Cerebellar cortex (tissue), 1 donor: ENCODE measurements around the gene PDZRN3.
"Not testable (repeated sequence)": the region's sequence is repeated elsewhere in the genome, so short reads cannot be mapped to it uniquely, and the experiment has no call there.

Source experiments
- DNase-seq: peaks from one replicate; pipeline ENCODE4 v3.0.0-alpha.2; 2015; ENCODE audit warnings: low spot score

The PDZRN3 gene

DNA sequence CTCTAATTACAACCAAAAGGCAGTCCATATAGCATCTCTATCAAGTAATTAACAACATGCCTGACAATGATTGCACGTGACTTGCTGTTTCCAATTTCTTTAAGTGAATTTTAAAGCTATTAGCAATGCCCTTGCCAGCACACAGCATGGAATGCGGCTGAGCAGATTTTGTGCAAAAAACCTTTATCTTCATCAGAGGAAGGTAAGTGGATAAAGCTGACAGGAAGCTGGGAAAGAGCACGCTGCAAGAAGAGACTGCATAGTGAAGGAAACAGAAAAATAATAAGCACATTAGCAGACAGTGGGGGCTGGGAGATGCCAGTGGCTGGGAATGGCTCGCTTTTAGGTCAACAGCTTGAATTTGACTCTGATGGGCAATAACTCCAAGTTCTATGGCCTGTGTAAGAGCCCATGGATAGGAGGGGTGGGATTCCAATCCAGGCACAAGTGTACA lies 138.8 kb downstream of the PDZRN3 start:
- no peak for DNase-seq

DNA sequence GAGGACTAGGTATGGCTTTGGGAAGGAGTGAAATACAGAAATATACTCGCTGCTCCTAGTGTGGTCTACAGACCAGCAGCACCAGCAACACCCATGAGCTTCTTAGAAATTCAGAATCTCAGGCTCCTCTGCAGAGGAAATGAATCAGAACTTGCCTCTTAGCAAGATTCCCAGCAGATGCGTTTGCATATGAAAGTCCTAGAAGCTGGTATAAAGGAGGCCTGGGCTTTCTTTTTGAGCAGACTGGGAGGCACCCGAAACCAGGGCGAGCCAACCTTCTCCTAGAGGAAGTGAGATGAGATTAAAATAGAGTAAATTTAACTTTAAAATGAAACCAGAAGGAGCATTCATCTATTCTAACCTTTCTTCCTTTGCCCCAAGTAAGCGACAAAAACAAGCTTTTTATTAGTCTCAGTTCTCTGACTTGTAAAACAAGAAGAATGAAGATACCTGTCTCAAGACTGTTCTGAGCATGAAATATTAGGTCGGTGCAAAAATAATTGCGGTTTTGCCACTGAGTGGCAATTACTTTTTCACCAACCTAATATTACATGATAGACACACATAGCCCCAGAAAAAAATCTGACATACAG lies 140.0 kb downstream of the PDZRN3 start:
- no peak for DNase-seq

DNA sequence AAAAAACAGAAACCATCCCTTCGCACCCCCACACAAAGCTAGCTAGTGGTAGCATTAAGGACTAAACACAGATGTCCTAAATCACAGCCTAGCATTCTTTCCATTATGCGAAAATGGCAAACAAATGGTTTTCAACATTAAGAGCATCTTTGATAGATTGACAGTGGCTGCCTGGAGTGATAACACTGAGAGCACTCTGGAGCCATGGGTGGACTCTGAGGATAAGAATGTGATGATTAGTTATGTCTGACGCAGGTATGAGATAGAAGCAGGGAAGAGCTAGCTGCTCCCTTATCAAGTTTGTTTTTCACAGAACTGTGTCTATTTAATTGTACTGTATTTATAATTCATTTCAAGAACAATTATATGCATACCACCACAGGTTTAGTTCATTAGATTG lies 142.9 kb downstream of the PDZRN3 start:
- no peak for DNase-seq

DNA sequence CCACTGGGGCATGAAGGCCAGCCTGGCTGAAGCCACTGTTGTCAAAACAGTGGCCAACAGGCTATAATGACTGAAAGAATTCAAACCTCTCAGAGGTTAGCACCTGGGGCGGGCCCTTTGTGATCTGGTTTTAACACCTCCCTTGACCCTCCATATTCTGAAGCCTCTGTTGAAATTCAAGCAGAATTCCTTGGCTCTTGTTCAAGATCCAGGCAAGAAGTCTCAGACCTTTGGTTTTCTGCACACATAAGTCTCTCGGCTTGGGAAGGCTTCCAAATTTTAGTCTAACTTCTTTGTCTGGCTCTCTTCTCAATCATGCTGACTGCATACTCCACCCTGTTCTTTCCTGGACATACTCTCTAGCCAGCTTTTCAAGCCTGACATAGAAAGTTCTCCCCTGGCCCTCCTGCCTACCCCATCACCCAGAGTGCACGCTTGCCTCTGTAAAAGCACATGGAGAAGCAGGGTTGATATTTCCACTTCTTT lies 144.5 kb downstream of the PDZRN3 start:
- no peak for DNase-seq

DNA sequence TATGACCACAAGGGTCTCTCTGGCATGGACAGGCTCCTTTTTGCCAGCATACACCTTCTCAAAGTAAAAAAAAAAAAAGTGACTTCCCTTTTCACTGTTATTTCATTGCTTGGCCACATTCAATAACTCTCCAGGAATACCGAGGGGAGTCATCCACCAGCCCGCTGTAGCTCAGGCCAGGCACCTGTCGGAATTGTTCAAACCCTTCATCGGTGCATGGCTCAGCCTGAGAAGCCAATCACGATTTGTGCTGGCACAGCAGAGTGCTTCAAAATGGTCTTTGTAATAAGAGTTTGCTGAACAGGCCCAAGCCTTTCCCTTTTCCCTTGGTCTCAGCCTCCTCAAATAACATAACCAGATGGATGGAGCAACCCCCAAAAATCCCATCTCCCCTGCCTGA lies 145.4 kb downstream of the PDZRN3 start:
- no peak for DNase-seq

DNA sequence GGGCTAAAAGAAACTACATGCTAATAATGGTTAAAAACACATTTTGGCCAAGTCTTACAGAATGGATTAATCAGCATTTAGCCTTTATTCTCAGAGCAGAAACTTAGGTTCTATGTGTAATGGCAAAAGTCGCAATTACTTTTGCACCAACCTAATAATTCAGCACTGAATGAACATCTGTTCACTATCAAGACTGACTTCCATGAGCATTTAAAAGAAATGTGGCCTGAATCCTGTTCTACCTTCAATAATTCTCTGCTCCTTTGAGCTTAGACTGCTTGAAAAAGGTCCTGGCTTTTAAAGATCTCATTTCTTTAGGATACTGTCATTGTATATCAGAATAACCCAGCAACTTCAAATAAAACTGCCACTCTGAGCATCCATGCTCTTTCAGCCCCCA lies 145.9 kb downstream of the PDZRN3 start:
- DNase-seq: no peak

DNA sequence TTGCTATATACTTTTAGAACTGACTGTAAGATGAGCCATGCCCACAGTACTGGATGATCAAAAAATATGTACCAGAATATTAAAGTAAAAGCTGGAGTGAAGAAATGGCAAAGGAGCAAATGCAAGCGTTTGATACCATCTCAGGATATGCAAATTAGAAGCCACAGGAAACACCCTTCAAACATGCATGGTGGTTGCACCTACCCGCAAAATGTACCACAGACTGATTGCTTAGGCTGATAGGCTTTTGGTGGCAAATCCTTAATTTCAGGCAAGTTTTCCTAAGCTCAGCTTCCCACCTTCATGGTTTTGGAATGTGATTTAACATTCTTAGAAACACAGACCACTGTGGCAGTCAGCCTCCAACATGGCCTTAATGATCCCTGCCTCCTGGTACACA lies 149.0 kb downstream of the PDZRN3 start:
- no peak for DNase-seq

DNA sequence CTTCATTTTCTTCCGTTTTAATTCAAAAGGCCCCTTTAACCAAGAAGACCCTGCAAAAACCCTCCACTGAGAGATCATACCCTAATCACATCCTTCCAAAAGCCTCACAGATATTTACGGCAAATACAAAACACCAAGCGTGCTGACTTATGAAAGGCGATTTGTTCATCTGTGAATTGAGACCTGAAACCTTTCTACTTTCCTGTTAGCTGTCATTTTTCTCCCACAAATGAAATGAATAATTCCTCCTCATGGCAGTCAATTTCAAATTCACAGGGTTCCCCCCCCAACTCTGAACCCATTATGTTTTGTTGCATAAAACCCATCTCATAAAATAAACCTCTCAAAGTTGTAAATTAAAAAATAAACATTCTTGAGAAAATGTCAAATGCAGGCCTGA lies 149.6 kb downstream of the PDZRN3 start:
- DNase-seq: no peak

DNA sequence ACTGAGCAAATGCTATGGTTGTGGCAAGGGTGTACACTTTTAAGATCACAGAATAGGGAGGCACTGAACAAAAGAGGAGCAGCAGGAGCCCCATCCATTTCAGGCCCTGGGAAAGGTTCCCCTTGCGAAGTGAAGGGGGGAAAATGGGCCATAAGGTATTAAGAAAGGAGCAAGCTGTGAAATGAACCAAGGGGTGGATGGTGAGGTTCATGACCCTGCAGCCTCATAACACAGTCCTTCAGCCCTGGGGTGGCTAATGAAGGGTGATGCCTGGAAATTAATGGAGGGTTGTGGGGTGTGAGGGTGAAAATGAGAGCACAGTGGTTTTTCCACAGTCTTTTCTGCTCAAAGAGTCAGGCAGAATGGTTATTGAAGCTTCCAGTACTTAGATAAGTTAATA lies 150.1 kb downstream of the PDZRN3 start:
- DNase-seq: no peak

DNA sequence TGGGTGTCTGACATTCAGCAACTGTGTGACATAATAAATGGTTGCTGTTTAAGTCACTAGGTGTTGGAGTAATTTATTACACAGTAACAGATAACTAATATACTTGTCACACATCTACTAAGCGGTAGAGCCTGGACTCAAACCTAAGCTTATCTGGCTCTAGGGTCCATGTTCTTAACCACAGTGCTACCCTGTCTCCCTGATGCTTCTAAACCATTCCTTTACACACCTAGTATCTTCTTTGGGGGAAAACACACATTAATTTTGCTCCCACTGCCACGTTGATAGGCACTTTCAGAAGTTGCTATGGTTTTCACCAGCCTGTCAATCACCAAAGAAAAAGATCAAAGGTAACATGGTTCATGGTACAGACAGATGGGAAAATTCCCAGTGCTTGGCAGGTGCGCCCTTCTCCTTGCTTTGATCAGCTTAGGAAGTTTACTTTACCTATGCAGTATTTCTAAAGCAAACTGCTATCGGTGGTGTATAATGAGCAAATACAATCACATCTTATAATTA lies 150.8 kb downstream of the PDZRN3 start:
- DNase-seq: no peak

DNA sequence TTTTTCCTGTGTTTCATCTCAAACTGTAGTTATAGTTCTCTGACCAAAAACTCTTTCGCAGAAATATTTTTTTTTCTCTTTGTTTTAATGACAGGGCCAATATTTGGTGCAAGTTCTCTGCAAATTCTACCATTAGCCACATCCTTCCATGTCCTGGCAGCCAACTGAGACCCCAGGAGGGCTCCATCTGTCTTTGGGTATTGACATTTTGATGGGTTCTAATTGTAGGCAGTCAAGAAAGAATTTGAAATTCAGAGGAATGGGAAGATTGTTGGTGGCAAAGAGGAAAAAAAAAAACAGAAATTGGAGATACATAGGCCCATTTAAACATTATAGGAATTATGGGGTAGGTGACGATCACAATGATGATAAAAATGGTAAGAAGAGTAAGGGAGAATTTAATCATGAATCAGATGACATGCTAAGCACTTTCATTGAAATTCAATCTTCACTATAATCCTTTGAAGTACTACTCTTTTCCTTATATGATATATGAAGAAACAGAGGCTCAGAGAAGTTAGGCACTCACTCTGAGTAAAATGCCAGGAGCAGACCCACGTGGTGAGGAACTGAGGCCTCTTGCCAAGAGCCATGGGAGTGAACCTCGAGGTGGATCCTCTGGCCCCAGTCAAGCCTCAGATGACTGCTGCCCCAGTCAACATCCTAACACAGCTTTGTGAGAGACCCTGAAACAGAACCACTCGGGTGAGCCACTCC lies 151.4 kb downstream of the PDZRN3 start:
- no peak for DNase-seq

DNA sequence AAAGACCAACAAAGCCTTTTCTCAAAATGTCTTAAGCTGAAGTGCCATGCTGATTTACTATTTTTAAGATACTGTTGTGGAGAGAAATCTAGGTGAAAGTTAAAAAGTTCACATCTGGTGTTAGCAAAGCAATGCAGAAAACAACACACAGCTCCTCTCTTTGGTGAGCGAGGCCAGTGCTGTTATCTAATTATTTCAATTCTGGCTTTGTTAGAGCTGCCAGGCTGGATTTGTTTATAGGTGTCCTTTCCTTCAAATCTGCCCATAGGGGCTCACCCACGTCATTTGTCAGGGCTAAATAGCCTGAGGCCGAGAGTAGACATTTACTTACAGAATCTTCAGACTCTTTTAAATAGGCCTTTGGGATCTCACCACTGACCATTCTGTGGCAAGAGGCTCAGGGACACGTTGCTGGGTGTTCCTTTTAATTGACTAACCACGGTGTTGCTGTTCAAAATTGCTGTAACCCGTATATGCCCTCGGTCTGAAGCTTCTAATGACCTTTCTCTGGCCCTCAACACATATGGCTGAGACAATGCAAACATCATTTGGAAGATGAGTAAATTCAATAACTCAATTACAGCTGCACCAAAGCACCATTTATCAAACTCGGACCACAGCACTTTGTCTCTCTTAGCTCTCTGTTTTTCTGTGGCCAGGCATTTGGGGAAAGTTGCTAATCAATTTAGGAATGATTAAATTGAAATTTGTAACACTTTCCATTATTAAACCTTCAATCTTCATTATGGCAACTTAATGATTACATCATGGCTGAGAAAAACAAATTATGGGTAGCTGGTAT lies 152.6 kb downstream of the PDZRN3 start:
- no peak for DNase-seq

DNA sequence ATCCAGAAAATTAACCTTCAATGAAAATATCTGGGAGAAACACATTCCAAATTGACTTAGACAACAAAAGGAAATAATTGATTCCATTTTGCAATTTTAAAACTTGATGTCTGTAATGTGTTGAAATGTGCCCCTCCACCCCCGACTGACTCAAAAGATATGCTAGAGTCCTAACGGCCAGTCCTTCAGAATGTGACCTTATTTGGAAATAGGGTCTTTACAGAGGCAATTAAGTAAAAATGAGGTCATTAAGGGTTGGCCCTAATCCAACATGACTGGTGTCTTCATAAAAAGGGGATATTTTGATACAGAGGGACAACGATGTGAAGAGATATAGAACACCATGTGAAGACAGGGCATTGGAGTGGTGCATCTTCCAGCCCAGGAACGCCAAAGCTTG lies 153.9 kb downstream of the PDZRN3 start:
- DNase-seq: no peak

DNA sequence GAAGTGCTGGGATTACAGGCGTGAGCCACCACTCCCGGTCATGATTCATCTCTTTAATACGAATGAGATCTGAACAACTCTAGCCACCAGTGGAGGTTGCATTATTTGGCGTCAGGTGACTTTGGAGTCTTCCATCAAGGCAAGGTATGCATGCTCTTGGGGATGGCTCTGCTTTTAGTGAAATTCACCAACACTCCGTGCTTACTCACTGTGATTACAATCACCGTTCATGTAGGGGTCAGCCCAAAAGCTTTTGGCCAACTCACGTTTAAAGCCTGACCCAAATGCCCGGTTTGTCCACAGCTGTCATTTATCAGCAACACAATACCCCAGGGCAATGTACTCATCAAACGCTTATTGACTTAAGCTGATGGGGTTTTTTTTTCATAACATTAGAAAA lies 155.4 kb downstream of the PDZRN3 start:
- no peak for DNase-seq

DNA sequence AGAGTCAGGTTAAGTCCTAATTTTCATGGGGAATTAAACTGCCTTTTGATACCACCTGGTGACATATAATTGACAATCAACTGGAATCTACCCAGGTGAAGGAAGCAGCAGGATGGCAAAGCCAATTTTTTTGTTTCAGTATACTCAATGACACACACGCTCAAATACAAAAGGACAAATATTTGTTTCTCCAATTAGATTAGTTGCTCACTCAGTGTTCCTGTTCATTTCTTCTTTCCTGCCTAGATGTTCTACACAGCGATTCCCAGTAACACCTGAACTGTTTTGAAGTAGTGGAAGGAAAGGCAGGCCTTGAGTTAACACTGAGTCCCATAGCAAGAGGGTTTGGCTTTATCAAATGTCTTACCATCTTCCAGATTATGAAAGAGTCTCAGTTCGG lies 157.5 kb downstream of the PDZRN3 start:
- DNase-seq: no peak

DNA sequence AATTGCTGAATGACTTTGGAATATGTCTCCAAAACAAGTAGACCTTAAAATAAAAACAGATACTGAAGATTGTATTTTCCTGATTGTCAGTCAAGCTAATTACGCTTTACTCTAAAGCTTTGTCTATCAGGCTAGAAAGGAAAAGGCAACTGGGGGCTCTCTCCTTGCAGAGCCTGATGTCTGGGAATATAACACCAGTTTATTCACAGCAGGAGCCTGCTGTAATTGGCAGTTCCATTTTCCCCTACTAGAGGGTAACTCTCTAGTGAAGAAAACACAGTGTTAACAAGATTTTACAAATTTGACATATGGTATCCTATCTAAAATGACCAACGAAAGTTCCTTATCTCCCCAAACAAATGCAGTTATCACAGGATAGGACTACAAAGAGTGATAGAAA lies 158.8 kb downstream of the PDZRN3 start:
- no peak for DNase-seq

DNA sequence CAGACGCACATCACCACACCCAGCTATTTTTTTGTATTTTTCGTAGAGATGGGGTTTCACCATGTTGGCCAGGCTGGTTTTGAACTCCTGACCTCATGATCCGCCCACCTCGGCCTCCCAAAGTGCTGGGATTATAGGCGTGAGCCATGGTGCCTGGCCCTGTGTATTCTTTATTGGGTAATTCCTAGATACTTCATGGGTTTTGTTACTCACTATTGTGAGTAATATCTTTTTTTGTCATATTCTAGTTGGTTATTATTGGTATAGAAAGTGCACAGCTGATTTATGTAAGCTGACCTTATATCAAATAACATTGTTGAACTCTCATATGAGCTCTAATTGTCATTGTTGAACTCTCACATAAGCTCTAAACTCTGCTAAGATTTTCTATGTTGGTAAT lies 160.6 kb downstream of the PDZRN3 start:
- DNase-seq: not testable (repeated sequence)

DNA sequence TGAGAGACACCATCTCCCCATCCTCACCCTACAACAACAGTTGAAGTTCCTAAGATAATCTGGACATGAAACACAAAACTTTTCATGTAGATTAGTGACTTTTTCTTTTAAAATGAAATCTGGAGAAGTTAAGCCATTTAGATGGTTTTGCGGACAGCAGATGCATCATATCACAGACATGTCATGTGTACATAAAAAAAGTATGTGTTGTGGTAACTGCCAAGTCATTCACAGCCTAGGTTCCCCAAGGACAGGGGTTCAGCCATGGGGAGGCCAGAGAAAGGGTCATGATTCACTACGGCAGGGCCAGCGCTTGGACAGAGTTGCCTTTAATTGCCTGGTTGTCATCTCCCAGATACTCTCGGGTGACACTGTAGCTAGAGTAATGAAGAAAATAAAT lies 163.2 kb downstream of the PDZRN3 start:
- DNase-seq: no peak

DNA sequence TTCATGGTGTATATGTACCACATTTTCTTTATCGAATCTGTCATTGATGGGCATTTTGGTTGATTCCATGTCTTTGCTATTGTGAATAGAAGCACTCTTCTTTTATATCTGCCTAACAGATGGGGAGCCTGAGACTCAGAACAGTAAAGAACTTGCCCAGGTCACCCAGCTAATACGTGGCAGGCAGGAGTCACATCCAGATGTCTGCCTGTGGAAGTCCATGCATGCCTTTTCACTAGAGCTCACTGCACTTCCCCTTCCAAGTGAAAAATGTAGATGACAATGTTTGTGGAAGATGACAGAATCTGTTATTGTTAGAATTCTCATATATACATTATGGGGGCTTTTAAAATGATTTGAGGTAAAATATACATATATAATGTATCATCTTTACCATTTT lies 165.0 kb downstream of the PDZRN3 start:
- no peak for DNase-seq

DNA sequence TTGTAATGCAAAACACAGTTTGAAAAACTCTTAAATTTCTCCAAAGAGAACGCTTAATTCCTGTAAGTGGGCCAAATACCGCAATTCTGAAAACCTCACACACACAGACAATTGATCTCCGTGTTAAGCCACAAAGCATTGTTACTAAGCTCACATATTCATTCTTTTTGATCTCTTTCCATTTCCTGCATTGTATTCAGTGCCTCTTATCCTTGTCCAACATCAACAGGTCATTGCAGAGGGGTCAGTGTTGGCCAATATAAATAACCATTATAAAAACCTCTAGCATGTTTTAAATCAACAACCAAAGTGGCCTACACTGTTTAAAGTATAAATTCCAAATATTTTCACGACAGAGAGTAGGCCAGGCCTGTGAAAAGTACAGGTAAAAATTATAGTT lies 171.1 kb downstream of the PDZRN3 start:
- no peak for DNase-seq

DNA sequence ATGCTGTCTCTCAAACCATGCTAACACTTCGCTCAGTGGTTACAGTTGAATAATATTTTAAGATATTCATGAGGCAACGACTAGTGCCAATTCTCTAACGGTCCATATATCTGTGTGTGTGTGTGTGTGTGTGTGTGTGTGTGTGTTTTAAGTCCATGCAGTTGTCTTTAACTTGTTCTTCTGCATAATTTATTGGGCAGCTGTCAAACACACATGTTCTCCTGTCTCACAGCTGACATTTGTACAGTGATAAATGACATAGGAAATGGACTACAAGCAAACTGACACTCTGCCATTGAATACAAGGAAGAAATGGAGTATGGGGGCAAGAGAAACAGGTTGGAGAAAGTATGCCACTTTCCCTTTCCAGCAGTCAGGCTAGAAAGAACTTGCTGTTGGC lies 172.0 kb downstream of the PDZRN3 start:
- DNase-seq: no peak

DNA sequence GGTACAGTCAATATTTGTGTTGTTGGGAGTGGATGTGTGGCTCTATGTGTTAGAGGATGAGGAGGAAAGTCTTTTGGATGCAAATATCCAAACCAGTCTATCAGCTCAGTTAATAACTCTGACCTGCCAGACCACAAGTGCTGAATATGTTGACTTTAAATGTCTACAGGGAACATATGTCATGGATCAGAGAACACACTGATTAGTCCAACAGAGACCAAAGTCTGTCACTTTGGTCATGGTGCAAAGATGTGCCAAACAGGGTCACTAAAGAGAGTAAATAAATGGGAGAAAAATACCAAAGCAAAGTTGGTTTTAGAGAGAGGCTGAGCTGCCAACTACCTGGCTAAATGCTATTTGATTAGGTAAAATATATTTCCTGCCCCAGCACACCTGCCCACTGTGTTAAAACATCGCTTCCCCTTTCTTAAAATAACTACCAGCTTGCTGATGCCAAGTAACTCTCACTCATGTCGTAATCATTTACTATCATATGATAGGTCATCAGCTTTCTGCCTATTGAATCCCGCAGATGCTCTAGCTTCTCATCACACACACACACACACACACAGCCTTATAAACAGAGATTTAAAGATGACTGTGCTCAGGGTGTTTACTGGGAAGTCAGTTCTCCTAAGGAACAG lies 173.3 kb downstream of the PDZRN3 start:
- DNase-seq: no peak
